GM12892 (cell line): Measurements from ENCODE around the gene ADAMTS12.

ENCODE experiments used
- DNase-seq: peaks from one replicate; pipeline ENCODE4 v3.0.0; 2011; ENCODE audit not compliant: insufficient read length
- FAIRE-seq: peaks from 2 replicates; lab custom pipeline; 2011; peaks lifted over from hg19 to GRCh38; lab: Jason Lieb, UNC
- POLR2A ChIP-seq: IDR thresholded peaks from 2 replicates; pipeline ENCODE4 v1.6.1; 2011; ENCODE audit warnings: low read depth, low read length, control low read depth
- POLR2AphosphoS5 ChIP-seq: IDR thresholded peaks from 2 replicates; pipeline ENCODE4 v1.6.1; 2011; ENCODE audit warnings: low read depth, low read length, control low read depth
- TAF1 ChIP-seq: IDR thresholded peaks from 2 replicates; pipeline ENCODE4 v1.6.1; 2011; ENCODE audit warnings: low read depth, mild to moderate bottlenecking, control low read depth, low read length, borderline replicate concordance

ADAMTS12 gene

GRCh38 chr5:33793836-33794549, 97.8 kb downstream of the ADAMTS12 start:
- DNase-seq (no peak), FAIRE-seq (no peak)
- TF ChIP-seq TAF1 (no peak), POLR2A (no peak), POLR2AphosphoS5 (no peak)

- FAIRE-seq (no peak), DNase-seq (no peak)
- no peak for TF ChIP-seq POLR2AphosphoS5
- no peak for TF ChIP-seq TAF1
- no peak for TF ChIP-seq POLR2A
These were observed 98.5 kb downstream of the ADAMTS12 start for GRCh38 chr5:33793276-33793675.

GRCh38 chr5:33792559-33792958, 99.2 kb downstream of the ADAMTS12 start:
- FAIRE-seq (no peak), DNase-seq (no peak)
- no peak for TF ChIP-seq TAF1
- no peak for TF ChIP-seq POLR2A
- TF ChIP-seq POLR2AphosphoS5 = no peak

DNA sequence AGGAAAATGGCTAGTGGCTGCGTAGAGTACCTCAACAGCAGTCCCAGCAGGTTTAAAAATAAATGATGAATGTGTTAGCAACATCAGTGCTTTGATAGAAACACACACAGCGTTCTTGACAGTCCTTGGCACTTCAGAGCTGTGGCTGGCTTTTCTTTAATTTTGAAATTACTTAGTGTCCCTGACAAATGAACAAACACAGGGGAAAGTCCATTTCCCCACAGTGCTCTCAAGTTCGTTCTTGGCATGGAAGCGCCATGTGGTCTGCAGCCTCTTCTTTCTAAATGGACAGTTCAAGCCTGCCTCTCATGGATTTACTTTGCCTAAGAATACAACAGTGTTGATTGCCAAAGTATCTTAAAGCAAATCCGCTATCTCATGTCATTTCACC, 102.2 kb downstream of the ADAMTS12 start:
- DNase-seq = no peak
- TF ChIP-seq TAF1 (no peak), POLR2A (no peak), POLR2AphosphoS5 (no peak)
- no peak for FAIRE-seq

- no peak for FAIRE-seq
These were observed 102.7 kb downstream of the ADAMTS12 start for GRCh38 chr5:33788922-33789566.

GRCh38 chr5:33785571-33785970, 106.2 kb downstream of the ADAMTS12 start:
- TF ChIP-seq TAF1 = no peak
- TF ChIP-seq POLR2AphosphoS5 = no peak
- TF ChIP-seq POLR2A = no peak
- FAIRE-seq (no peak), DNase-seq (no peak)

More at GRCh38 chr5:33788922-33789566, 102.7 kb downstream of the ADAMTS12 start:
- no peak for DNase-seq
- TF ChIP-seq POLR2A = no peak
- TF ChIP-seq POLR2AphosphoS5 = no peak
- no peak for TF ChIP-seq TAF1

DNA sequence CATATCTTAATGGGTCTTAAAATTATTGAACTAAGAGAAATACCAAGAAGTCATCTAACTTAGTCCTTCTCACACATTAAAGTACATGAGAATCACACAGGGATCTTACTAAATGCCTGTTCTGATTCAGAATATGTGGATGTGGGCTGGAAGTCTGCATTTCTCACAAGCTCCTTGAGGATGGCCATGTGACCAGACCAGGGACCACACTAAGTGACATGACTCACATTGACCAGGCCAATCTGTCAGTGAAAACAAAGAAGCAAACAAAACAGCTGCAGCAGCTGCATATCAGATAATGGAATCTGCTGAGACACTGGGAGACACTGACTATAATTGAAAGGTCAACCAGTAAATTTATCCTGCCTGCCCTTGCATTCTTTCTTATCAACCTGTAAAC, 110.5 kb downstream of the ADAMTS12 start:
- no peak for FAIRE-seq
- no peak for DNase-seq
- TF ChIP-seq POLR2AphosphoS5 (no peak), POLR2A (no peak), TAF1 (no peak)

DNA sequence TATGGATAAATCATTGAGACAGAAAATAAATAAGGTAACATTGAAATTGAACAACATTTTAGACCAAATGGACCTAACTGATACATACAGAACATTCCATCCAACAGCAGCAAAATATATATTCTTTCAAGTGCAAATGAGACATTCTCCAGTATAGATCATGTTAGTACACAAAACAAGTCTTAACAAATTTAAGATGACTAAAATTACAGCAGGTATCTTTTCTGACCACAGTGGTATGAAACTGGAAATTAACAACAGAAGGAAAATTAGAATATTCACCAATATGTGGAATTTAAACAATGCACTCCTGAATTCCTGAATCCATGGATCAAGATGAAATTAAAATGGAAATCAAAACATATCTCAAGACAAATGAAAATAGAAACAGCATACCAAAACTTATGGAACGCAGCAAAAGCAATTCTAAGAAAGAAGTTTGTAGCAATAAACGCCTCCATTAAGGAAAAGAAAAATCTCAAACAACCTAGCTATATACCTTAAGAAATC, 115.6 kb downstream of the ADAMTS12 start:
- no peak for DNase-seq
- no peak for FAIRE-seq
- TF ChIP-seq POLR2AphosphoS5 = no peak
- TF ChIP-seq POLR2A = no peak
- TF ChIP-seq TAF1 = no peak

DNA sequence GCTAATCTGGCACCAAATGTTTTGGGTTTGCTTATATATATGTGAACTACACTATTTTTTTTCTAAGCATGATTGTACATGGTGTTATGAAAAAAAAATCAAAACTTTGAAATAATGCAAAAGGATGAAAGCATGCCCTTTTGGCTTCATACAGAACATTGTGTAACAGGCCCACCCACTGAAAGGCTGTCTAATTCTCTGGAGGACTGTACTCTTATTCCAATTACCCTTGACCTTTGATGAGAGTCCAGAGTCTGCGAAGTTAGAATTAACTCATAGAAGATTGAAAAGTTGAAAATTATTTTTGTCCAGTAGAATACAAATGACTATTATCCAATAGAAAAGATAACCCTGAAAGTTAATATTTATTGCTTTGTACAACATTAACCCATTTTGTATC, 117.4 kb downstream of the ADAMTS12 start:
- TF ChIP-seq TAF1 (no peak), POLR2A (no peak), POLR2AphosphoS5 (no peak)
- FAIRE-seq (no peak), DNase-seq (no peak)

DNA sequence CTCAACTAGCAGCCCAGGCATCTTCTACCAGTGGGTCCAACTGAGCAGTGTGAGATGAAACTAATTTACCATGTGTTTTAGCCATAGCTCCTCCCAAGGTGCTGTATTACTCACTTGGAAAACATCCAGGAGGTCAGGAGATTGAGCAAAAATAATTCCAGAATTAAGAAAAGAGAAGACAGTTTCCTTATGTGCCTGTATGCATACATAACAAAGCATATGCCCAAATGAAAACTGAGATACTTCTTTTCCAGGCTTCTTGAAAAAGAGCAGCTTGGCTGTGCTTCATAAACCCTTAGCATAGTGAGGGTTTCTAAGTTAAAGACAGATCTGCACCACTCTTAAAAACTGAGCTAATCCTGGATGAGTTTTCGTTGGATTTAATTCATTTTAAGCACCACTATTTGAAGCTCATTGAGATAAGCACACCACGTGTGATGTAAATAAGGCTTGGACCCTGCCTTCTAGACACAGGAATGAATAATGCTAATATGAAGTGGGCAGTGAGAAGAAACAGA, 119.4 kb downstream of the ADAMTS12 start:
- no peak for DNase-seq
- TF ChIP-seq POLR2A (no peak), TAF1 (no peak), POLR2AphosphoS5 (no peak)
- peak; percentile 38 for FAIRE-seq

- FAIRE-seq (no peak), DNase-seq (no peak)
- TF ChIP-seq POLR2AphosphoS5 (no peak), TAF1 (no peak), POLR2A (no peak)
These were observed 121.8 kb downstream of the ADAMTS12 start for GRCh38 chr5:33769968-33770367.

- DNase-seq (no peak), FAIRE-seq (no peak)
- TF ChIP-seq POLR2A = no peak
- TF ChIP-seq POLR2AphosphoS5 = no peak
- no peak for TF ChIP-seq TAF1
These were observed 122.6 kb downstream of the ADAMTS12 start for GRCh38 chr5:33769196-33769595.
